ENCODE results near the gene XRN1. TPM values are rescaled to one million over a fixed set of nuclear protein-coding genes. Genes with fewer than 3 reads are reported as not detected.
"Not testable (repeated sequence)": the region's sequence is repeated elsewhere in the genome, so short reads cannot be mapped to it uniquely, and the experiment has no call there.

The XRN1 gene
- total and polyA plus RNA-seq, 2 of the 8 experiments (the other 6 are each of a cell fraction or from before 2014, with no cell fraction given): 1.9 to 17.2 TPM

DNA sequence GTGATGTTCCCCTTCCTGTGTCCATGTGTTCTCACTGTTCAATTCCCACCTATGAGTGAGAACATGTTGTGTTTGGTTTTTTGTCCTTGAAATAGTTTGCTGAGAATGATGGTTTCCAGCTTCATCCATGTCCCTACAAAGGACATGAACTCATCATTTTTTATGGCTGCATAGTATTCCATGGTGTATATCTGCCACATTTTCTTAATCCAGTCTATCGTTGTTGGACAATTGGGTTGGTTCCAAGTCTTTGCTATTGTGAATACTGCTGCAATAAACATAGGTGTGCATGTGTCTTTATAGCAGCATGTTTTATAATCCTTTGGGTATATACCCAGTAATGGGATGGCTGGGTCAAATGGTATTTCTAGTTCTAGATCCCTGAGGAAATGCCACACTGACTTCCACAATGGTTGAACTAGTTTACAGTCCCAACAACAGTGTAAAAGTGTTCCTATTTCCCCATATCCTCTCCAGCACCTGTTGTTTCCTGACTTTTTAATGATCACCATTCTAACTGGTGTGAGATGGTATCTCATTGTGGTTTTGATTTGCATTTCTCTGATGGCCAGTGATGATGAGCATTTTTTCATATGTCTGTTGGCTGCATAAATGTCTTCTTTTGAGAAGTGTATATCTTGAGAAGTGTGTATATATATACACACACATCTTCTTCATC is 123.4 kb downstream of the XRN1 start:
- FAIRE-seq: not testable (repeated sequence)
- 82% methylated on average over 1 of the region's 1 CpG; no CpG with 5 or more reads in 1 of the 2 experiments for WGBS, 2 experiments (ENCODE audit: extremely low coverage in 1 of 2, insufficient coverage in 1 of 2, insufficient read length in 1 of 2, insufficient replicate concordance in 2 of 2, low coverage in 1 of 2, low lambda C conversion rate in 2 of 2, missing lambda C conversion rate in 1 of 2)

More for the DNA sequence above, 123.4 kb downstream of the XRN1 start:
- H2BK120ac ChIP-seq (replicated peaks; ENCODE audit: low read depth, low read length); H3K79me1 ChIP-seq (ENCODE audit: low read depth, low read length); H2BK20ac ChIP-seq (ENCODE audit: low read length); H2AK5ac ChIP-seq (ENCODE audit: low read depth, low read length); H4K91ac ChIP-seq (replicated peaks; ENCODE audit: insufficient read length, low read length); H3K27me3 ChIP-seq (replicated peaks in 1 of 4; ENCODE audit: control insufficient read depth in 3 of 4, extremely low read depth in 1 of 4, insufficient read depth in 3 of 4, low read length in 3 of 4); H3K4me2 ChIP-seq (ENCODE audit: insufficient read depth in 1 of 2, low read depth in 2 of 2, low read length in 2 of 2); H4K5ac ChIP-seq (ENCODE audit: insufficient read length, low read depth, low read length); H4K8ac ChIP-seq (ENCODE audit: extremely low read depth, insufficient read depth, low read length); H3K4me1 ChIP-seq (replicated peaks in 1 of 4; ENCODE audit: control insufficient read depth in 3 of 4, insufficient read depth in 4 of 4, low read length in 3 of 4); H3K4ac ChIP-seq (replicated peaks; ENCODE audit: insufficient read length, low read depth, low read length); H3K9ac ChIP-seq (replicated peaks in 1 of 4; ENCODE audit: extremely low read depth in 1 of 4, low read depth in 3 of 4, low read length in 3 of 4); H3K36me3 ChIP-seq (ENCODE audit: control insufficient read depth in 2 of 4, insufficient read depth in 4 of 4, low read length in 3 of 4); H4K20me1 ChIP-seq (replicated peaks in 1 of 2; ENCODE audit: control insufficient read depth in 1 of 2, insufficient read depth in 2 of 2, low read length in 2 of 2); H3K23ac ChIP-seq (ENCODE audit: insufficient read length); H3K23me2 ChIP-seq (ENCODE audit: low read depth, low read length); H3K9me3 ChIP-seq (ENCODE audit: insufficient read depth in 2 of 2, low read depth in 1 of 2, low read length in 1 of 2); H2BK15ac ChIP-seq (ENCODE audit: low read length); H3K27ac ChIP-seq (ENCODE audit: low read depth, low read length); POLR2A ChIA-PET (ENCODE audit: partially characterized antibody); H3K14ac ChIP-seq (ENCODE audit: insufficient read length); H2BK5ac ChIP-seq (ENCODE audit: low read depth, low read length); H3K18ac ChIP-seq (ENCODE audit: extremely low read depth, low read length); H3K79me2 ChIP-seq (ENCODE audit: control insufficient read depth in 1 of 2, insufficient read depth in 2 of 2, low read length in 2 of 2); CTCF ChIA-PET (ENCODE audit: partially characterized antibody); DNase-seq (ENCODE audit: low read depth in 1 of 2, low spot score in 2 of 2); H2AFZ ChIP-seq (ENCODE audit: low read length); H2BK12ac ChIP-seq (ENCODE audit: low read depth, low read length); H3K4me3 ChIP-seq (ENCODE audit: extremely low read depth in 1 of 4, insufficient read depth in 2 of 4, low read depth in 3 of 4, low read length in 4 of 4); H3K56ac ChIP-seq (replicated peaks; ENCODE audit: insufficient read length, low read depth, low read length): not testable (repeated sequence)
